NCI-H2081 (cell line): ENCODE results near the gene KMT5B.

Source experiments
- DNase-seq, 2 experiments: peaks; one replicate each; lab custom pipeline; 2025; lab: John Stamatoyannopoulos, UW

Gene KMT5B

DNA sequence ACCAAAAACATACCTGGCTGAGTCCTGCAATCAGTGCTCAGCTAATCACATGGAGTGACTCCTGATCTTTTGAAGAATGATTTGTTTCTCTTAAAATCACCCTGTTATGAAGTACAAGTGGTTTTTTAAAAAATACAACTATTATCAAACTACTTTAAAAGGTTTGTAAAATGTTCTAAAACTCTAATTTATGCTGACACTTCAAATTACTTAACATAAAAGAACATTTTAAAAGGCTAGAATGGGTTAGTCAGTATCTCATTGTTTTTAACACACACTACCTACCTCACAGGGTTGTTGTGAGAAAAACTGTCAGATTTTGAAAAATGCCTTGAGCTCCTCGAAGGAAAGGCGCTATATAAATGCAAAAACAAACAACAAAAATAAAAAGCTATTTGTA lies 33.2 kb downstream of the KMT5B start:
- DNase-seq, result no peak

DNA sequence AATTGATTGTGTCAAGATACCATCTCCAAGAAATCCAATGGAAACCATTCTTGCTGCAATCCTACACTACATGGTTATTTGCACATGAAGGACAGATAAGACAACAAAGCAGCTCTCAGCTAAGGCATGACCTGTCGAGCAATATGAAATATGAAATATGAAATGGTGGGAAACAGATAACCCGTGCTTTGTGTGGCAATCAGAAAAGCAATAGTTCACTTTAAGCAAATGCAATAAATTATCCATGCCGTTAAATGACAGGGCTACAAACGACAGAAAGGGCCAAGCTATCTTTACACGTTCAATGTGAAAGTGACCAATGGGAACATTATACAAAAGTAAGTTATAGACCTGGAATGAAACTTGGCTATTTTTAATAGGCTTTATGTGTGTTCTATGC lies 35.2 kb downstream of the KMT5B start:
- DNase-seq, result no peak

DNA sequence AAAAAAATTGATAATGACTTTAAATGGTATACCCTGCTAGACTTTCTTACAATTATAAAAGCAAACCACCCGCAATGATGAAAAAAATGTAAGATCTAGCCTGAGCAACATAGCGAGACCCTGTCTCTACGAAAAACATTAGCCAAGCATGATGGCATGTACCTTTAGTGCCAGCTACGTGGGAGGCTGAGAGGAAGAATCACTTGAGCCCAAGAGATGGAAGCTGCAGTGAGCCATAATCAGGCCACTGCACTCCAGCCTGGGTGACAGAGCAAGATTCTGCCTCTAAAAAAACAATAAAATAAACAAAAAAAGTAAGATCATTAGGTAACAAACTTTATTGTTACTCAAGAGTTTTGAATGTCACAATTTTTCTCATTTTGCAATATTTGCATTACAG lies 39.2 kb downstream of the KMT5B start:
- DNase-seq, result no peak

DNA sequence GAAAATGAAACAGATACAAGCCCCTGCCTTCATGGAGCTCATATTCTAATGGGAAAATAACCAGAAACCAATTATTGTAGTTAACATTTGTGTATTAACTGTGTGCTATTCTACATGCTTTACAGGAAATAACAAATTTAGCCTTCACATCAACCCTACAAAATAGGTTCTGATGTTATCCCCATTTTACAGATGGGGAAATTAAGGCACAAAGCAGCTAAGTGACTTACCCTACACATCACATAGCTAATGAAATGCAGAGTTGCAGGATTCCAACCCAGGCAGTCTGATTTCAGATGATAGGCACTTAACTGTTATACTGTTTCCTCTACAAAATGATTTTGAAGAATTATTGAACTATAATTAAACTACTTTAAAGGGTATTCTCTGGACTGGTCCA lies 43.7 kb downstream of the KMT5B start:
- DNase-seq, result no peak

DNA sequence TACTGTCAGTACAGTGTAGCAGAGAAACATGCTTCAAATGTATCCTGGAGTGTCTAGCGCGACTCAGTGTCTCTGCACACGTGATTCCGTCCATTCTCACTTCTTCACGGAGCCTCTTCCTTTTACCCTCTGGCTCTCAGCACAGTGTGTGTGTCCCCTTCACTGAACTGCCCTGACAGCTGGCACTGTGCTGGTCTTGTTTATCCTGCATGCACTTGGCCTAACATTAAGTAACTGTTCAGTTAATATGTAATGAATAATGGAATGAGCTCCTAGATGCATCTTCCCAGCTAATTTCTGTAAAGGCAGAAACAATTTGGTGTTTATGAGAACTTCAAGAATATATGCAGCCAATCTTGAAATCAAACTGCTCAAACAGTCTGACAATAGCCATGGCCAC lies 44.4 kb downstream of the KMT5B start:
- no peak for DNase-seq

DNA sequence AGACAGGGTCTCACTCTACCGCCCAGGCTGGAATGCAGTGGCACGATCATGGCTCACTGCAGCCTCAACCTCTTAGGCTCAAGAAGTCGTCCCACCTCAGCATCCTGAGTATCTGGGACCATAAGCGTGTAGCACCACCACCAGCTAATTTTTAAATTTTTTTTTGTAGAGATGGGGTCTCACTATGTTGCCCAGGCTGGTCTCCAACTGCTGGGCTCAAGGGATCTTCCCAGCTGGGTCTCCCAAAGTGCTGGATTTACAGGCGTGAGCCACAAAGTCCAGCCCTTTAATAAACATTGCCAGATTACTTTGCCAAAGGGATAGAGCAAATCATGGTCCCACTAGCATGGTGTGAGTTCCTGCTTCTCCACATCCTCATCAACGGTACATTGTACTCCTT lies 45.6 kb downstream of the KMT5B start:
- no peak for DNase-seq

DNA sequence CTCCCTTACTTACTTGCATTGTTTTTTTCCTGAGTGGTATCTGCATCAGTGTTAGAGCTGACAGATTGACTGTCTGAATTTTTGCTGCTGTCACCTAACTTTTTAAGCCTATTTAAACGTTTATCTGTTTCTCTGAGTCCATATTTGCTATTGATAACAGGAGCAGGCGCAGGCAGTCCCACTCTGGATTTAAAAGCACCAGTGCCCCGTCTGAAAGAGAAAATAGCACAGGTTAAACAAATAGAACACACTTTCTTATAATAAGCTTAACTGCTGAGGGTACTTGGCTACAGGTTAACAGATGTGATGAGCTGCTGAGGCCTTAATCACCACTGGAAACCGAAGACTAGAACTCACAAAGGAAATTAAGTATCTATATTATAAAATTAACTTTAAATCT lies 46.1 kb downstream of the KMT5B start:
- DNase-seq, result no peak

DNA sequence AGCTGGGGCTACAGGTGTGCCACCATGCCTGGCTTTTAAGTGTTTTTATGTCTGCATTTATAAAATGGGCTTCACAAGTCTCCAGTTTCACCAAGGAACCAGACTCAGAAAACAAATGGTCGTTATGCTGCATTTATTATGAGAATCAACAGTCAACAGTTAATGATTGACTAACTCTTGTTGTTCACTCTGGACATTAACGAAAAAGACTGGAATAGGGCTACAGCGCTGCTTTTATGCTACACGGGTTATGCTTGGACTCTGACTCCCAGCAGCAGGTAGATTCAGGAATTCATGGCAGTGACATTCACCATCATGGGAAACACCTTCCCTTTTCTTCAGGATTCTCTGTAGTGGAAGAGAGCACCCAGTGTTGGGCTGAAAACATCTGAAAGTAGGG lies 47.5 kb downstream of the KMT5B start:
- no peak for DNase-seq

DNA sequence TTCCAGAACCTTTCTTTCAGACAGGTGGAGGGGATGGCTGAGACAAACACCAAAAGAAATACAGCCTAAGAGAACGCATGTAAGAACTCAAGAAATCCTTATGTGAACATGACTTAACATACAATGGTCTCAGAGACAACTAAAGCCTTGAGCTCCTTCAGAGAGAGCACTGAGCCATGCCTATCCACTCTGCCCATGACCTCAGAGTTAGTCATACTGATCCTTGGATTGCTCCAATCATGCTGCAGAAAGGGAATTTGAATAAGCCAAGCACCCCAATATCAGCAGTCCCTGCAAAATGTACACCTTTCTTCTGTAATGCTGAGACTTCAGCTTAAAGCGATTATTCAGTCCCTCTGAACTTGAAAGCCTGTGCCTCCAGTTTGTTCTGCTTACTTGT lies 48.7 kb downstream of the KMT5B start:
- no peak for DNase-seq

DNA sequence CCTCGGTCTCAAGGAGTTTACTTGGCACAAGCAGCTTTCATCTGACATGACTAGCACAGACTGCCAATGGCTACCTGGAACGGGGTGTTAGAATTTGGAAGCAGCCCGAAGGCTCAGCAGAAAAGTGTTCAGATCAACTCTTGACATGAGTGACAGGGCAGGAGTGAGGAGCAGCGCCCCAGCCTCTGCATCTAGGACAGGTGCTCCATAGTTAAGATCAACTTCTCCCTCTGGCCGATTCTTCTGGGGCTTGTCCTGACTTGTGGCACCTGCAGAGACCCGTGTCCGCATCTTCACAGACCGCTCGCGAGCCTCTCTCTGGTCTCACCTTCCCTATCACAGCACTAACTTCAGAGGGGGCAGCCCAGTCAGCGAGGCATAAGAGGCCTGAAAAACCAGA lies 49.4 kb downstream of the KMT5B start:
- no peak for DNase-seq

DNA sequence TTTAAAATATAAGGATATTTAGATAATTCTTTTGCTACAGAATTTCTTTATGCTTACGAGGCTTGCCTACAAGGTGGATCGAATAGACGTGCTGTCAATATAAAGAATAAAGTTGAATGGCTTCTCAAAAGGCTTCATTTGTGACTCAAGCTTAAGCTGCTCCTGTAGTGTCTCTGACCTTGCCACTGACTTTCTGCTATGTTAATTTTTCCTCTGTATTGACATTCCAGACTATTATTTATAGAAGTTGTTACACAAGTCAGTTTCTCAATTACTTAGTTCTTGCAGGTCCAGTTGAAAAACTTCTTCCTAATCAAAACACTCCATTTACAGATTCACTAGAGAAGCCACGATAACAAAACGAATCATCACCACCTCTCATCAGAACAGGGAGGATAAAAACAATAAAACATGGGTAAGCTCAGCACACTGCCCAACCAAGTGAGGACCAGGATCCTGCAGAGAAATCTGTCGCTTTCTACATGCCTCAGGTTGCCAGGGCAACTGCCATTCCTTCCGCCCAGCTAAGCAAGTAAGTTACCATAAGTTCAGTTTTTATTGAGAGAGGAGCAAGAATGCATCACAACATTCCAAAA lies 52.9 kb downstream of the KMT5B start:
- no peak for DNase-seq

DNA sequence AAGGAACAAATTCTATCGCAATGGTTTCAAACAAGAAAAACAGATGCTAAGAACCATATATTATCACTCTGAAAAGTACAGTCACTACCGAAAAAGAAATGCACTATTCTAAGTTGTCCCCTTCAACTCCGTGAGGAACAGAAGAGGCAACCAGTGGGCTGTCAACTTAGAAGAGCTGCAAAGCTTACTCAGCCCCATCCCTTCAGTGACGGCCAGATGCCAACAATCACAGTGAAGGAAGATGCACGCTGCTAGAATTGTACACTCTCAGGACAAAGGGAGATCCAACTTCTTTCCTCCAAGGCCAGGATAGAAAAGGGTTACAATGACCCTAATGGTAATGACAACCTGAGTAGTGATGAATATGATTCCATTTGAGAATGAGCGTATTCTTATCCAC lies 53.4 kb downstream of the KMT5B start:
- no peak for DNase-seq

DNA sequence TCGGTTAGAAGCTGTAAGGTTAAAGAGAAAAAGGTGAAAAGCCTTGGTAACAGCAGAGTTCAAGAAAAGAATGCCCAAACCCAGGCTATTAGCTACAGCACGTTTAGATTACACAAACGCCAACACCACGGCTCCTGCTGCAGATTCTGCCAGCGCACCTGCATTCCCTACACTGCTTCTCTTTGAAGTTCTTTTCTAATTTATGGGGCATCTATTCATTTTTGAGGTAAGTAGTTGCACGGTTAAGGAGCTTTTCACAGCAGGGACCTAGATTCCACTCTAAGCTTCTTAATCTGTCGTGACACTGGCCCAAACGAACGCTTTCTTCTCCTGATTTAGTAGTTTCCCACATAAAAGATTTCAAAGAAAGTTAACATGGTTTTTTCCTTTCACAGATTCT lies 53.9 kb downstream of the KMT5B start:
- DNase-seq, result no peak

DNA sequence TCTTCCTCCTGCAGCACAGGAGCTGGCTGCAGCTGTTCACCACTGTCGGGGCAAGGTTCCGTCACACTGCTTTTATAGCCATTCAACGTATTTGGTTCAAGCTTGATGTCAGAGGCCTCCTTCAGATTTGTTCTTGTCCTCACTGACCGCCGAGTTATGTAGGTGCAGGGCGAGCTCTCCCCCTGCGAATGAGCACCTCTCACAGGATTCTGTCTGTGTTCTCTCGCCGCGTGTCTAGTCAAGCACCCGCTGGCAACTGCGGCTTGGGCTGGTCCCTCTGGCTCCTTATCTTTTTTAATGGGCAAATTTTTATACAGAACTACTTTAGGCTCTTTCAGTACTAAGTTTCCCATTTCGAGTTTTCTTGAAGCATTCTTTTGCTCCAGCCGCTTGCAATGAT lies 54.5 kb downstream of the KMT5B start:
- no peak for DNase-seq

DNA sequence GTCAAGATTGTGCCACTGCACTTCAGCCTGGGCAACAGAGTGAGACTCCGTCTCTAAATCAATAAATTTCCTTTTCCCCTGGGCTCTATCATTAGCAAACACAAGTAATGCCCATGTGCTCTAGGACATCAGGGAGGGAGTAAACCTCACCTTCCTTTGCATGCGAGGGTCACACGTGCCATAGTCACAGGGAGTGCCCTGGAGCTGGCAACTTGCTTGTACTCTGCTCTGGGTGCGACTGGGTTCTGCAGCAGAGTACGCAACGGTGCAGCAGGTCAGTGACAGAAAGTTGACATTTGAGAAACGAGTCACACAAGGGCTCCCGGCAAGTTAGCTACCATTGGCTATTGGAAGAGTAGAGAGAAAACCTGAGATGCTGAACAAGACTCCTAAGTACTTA lies 59.4 kb downstream of the KMT5B start:
- no peak for DNase-seq

DNA sequence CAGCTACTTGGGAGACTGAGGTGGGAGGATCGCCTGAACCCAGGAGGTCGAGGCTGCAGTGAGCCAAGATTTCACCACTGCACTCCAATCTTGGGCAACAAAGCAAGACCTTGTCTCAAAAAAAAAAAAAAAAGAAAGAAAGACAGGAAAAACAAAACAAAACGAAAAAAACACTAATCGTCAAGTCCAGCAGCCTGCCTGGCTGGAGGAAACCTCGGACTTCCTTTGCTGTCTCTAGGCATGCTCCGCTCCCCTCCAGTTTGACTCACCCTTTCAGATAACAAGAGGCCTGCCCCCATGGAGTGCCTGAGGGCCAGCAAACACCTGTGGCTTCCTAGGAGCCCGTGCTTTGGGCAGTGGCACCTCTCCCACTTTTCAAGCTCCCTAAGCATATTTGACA lies 63.1 kb downstream of the KMT5B start:
- DNase-seq, result no peak

DNA sequence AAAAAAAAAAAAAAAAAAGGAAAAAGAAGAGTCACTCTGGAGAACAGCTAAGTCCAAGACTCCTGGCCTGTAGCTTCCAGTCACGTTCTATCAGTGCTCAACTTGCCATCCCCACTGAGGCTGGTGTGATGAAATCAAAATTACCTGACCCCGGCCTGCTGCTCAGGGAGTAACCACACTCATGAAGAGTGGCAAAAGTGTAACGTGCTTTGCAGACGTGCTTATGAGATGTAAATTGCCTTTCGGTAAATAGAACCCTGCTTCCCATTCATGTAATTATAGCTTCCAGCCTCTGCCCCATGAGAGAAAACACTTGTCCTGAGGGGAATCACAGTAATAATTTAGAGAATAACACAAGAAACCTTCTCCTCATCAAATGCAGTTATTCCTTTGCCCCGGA lies 63.7 kb downstream of the KMT5B start:
- DNase-seq, result peak; percentile 45 to 82

DNA sequence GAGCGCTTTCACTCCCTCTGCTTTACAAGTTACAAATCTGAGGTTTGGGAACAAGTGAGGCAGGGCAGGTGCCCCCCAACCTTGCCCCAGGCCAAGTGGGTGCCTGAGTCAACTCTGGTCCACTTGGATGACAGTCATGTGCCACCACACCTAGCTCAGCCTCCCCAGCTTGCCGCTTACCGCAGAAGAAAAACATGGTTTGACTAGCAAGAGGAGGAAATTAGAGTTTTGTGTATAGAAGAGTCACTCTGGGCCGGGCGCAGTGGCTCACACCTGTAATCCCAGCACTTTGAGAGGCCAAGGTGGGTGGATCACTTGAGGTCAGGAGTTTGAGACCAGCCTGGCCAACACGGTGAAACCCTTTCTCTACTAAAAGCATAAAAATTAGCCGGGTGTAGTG lies 64.2 kb downstream of the KMT5B start:
- no peak for DNase-seq

DNA sequence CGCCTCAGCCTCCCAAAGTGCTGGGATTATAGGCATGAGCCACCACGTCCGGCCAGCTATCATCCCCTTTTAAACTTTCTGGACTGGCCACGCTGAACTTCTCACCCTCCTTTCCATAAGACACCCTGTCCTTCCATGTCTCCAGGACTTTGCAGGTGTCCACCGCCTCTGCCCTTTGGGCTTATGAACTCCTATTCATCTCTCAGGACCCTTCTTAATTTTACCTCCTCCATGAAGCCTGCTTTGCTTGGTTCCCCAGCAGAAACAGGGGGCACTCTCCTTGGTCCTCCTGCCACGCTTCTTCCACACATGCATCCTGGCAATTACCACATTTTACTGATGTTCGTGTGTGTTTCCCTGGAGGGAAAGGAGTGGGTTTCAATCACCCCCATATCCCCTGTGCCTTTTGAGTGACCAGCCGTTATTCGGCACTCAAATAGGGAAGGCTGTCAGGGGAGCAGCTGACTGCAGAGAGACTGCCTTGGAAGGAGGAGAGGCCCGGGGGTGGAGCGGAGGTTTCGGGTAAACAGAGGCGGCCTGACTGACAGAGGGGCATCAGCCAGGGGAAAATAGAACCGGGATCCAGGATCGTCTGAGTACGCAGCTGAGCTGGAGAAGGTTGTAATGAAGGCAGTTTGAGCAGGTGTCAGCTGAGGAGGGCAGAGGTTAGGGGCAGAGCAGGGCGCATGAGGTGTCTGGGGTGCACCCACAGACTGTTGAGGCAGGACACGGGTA lies 64.9 kb downstream of the KMT5B start:
- no peak for DNase-seq

DNA sequence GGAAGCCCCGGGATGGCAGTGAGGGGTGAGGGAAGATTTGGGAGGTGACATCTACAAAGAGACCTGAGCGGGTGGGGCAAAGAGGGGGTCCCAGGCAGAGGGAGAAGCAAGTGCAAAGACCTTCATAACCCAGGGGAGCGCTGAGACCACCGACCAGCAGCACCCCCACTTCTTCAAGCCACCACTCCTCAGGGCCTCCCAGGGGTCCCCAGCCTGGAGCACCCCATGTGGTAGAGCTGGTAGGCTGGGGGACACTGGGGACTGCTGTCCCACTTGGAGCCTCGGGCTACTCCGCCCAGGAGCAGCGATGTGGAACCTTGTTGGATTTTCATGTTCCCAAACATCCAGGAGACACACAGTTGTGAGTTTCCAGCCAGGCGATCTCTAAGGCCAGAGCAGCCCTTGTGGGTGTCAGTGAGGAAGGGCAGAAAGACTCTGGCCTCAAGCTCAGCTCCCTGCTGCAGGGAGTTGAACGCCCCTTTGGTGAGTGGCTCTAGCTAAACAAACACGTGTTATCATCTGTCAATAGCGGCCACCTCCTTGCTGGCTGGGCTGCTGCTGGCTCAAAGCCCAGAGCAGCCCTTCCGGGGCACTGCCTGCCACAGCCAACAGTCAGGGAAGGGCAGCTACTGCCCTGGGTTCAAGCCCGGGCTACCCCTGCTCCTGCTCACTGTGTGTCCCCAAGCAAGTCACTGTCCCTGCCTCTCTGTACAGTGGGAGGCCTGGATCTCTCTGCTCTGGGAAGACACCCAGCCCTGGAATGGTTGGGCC lies 66.2 kb downstream of the KMT5B start:
- peak; percentile 58 to 85 for DNase-seq

DNA sequence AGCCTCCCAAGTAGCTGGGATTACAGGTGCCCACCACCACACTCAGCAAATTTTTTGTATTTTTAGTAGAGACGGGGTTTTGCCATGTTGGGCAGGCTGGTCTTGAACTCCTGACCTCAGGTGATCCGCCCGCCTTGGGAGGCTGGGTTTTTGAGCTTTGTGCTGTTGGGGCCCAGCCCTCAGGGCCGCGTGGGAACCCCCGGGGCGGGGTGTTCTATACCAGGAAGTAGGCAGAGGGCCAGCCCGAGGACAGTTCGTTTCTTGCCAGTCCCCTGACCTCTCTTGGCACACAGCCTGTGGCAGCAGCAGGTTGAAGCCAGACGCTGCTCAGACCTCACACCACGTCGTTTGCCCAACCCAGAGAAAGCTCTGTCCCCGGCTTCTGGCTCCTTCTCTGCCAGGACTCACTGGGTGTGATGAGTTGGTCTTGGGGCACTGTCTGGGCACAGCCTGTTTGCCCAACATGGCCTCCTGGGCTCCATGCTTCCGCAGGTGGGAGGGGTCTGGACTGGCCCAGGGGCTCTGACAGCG lies 67.0 kb downstream of the KMT5B start:
- DNase-seq, result peak in 1 of 2 experiments; percentile 50

DNA sequence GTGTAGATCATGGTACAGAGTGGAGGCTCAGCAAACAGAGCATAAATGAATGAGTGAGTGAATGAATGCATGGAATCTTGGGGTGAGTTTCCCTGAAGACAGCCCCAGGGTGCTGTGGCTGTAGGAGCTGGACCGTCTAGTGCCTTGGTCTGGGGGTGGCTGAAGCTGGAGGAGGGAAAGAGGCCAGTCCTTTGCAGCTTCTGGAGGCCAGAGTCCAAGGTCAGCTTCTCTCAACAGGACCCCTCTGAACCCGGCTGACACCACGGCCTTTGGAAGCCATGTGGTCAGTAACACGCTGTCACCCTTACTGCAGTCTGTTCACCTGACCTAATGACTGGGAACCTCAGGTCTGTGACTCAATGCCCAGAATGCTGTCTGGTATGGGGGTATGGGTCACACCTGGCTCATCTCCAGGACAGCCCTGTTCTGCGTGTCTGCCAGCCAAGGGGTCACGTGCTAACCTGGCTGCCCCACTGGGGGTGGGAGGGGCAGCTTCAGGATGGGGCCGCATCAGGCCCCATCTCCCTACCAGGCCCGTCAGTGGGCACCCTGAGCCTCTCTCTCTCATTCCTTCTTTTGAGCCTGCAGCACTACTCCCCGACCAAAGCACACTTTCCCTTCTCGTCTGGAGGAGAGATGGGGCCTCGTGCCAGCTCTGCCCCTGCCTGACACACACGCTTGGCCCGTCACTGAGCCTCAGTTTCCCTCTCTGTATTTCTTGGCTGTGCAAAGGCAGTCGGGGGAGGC lies 67.8 kb downstream of the KMT5B start:
- no peak for DNase-seq
